GM21786 (cell line): ENCODE results near the gene SIRT1.
A peak's percentile ranks its signal among the peaks of the same experiment; 100 is the strongest.
"Not testable (repeated sequence)": the region's sequence is repeated elsewhere in the genome, so short reads cannot be mapped to it uniquely, and the experiment has no call there.

ENCODE experiments used
- ATAC-seq: cut with Tn5 transposase; IDR thresholded peaks from one replicate; pipeline ENCODE4 v1.9.1; 2021; ENCODE audit not compliant: unreplicated experiment

SIRT1 gene

GRCh38 chr10:67875340-67876238 lies 8.9 kb upstream of the SIRT1 start:
- no peak for ATAC-seq

DNA sequence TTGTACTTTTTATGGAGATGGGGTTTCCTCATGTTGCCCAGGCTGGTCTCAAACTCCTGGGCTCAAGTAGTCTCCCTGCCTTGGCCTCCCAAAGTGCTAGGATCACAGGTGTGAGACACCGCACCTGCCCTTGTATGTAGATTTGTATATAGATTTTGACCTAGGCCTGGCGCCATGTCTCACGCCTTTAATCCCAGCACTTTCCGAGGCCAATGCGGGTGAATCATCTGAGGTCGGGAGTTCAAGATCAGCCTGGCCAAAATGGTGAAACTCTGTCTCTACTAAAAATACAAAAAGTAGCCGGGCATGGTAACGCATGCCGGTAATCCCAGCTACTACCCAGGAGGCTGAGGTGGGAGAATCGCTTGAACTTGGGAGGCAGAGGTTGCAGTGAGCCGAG lies 7.0 kb upstream of the SIRT1 start:
- ATAC-seq, result not testable (repeated sequence)

DNA sequence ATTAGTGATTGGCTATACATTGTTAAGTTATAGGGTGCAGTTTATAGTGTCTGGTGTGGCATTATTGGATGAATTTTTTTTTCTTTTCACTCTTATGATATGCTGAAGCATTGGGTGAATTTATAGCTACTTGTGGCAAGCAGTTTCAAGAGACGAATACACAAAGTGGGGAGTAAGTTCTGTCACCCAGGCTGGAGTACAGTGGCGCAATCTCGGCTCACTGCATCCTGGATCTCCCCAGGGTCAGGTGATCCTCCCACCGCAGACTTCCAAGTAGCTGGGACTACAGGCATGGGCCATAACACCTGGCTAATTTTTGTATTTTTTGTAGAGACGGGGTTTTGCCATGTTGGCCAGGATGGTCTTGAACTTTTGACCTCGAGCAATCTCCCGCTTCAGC lies 6.3 kb upstream of the SIRT1 start:
- ATAC-seq, result no peak

GRCh38 chr10:67883710-67884312 lies 645 bp upstream of the SIRT1 start:
- no peak for ATAC-seq

DNA sequence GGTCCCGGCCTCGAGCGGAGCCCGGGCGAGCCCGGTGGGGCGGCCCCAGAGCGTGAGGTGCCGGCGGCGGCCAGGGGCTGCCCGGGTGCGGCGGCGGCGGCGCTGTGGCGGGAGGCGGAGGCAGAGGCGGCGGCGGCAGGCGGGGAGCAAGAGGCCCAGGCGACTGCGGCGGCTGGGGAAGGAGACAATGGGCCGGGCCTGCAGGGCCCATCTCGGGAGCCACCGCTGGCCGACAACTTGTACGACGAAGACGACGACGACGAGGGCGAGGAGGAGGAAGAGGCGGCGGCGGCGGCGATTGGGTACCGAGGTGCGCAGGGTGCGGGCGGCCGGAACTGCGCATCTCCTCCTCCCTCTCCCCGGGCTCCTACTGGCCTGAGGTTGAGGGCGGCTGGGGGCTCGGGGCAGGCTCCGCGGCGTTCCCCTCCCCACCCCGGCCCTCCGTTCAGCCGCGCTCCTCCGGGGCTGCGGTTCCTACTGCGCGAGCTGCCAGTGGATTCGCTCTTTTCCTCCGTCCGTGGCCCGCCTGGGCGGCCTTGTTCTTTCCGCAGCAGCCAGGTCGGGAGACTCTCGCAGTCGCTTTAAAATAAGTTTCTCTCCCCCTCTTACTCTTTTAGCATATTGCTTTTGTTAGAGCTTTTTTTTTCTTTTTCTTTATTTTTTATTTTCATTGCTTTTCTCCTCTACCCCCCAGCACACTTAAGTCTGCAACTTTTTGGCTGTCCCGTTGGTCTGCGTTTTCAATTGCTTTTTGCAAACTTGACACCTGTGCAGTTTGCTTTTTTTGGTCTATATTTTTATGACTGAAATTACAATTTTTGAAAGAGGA lies 600 bp downstream of the SIRT1 start:
- peak; percentile 54 for ATAC-seq

- no peak for ATAC-seq
Observed at GRCh38 chr10:67893637-67894036, 9.2 kb downstream of the SIRT1 start.

- ATAC-seq, result no peak
Observed at GRCh38 chr10:67903581-67903980, 19.1 kb downstream of the SIRT1 start.

DNA sequence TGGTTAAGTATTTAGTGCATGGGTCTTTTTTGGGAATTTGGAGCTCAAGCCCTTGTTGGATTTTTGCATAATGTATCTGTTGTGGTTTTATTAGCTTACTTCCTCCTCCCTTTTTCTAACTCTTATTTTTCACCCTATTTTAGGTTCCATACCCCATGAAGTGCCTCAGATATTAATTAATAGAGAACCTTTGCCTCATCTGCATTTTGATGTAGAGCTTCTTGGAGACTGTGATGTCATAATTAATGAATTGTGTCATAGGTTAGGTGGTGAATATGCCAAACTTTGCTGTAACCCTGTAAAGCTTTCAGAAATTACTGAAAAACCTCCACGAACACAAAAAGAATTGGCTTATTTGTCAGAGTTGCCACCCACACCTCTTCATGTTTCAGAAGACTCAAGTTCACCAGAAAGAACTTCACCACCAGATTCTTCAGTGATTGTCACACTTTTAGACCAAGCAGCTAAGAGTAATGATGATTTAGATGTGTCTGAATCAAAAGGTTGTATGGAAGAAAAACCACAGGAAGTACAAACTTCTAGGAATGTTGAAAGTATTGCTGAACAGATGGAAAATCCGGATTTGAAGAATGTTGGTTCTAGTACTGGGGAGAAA lies 28.0 kb downstream of the SIRT1 start:
- ATAC-seq, result no peak

DNA sequence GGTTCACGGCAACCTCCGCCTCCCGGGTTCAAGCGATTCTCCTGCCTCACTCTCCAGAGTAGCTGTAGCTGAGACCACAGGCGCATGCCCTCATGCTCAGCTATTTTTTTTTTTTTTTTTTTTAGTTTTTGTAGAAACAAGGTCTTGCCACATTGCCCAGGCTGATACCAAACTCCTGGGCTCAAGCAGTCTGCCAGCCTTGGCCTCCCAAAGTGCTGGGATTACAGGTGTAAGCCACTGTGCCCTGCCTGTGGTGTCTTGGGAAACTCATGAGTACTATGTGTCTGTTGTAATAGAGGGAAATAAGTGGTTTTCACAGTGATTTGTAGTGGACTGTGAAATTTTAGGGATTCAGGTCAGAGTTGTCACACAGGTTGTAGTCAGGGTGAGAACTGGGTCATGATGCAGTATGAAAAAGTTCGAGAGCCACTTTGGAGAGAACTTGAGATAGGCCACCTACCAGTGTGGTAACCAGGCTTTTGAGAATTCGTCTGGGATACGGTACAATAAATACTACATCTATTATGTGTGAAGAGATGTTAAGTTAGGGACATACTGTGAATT lies 30.4 kb downstream of the SIRT1 start:
- ATAC-seq, result no peak

- no peak for ATAC-seq
Observed at GRCh38 chr10:67917169-67917568, 32.7 kb downstream of the SIRT1 start.

- ATAC-seq, result no peak
Observed at GRCh38 chr10:67917679-67918078, 33.2 kb downstream of the SIRT1 start.

DNA sequence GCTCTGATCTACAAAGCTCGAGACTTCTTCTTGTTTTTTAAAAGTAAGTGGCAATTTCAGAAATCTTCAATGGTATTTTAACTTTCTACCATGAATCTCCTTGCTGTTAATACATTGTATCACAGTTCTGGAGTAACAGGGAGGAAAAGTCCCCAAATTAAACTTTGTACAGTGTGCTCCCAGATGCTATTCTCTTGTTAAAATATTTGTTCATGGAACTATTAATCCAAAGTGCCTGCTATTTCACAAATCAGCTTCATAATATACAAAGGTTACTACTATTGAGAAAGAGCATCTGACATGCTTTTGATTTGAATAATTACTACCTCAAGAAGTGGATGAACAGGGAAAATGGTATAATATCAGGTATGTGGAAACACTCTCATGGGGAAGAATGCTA lies 36.6 kb downstream of the SIRT1 start:
- ATAC-seq, result no peak

DNA sequence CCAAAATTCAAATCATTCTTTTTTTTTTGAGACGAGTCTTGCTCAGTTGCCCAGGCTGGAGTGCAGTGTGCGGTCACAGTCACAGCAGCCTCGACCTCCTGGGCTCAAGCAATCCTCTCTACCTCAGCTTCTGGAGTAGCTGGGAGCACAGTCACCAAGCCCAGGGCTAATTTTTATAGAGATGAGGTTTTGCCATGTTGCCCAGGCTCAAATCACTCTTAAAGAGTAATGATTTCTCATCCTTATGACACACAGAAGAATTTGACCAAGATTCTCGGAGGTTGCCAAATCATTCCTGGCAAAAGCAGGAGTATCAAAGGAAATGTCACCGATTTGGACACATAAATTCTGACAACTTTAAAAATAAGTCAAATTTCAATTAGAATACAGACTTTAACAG lies 39.1 kb downstream of the SIRT1 start:
- no peak for ATAC-seq

DNA sequence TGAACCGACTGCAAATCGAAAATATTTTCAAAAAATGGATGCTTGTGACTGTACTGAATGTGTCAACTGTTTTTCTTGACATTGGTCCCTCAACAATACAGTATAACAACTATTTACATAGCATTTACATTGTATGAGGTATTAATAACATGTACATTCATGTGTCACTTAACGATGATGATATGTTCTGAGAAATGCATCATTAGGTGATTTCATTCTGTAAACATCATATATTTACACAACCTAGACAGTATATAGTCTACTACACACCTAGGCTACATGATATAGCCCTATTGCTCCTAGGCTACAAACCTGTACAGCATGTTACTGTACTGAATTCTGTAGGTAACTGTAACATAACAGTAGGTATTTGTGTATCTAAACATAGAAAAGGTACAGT lies 39.7 kb downstream of the SIRT1 start:
- ATAC-seq, result no peak

DNA sequence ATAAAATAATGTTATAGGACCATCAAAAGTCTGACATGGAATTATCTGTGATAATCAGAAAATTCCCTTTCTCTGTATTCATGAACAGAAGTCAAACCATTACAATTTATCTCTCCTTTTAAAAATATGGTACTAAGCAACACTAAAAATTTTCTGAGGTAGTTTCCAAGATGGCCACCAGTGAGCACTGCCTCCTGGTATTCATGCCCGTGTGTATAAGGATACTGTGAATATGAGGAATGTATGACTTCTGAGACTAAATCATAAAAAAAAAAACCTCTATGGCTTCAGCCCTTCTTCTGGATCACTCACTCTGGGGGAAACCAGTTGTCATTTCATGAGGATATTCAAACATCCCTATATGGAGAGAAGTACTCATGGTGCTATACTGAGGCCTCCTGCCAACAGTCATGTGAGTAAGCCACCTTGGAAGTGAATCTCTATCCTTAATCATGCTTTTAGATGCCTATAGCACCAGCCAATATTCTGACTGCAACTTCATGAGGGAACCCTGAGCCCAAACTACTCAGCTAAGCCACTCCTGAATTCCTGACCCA lies 41.1 kb downstream of the SIRT1 start:
- ATAC-seq, result no peak

GRCh38 chr10:67926951-67927350 lies 42.5 kb downstream of the SIRT1 start:
- no peak for ATAC-seq

- ATAC-seq, result no peak
Observed at GRCh38 chr10:67933199-67933598, 48.7 kb downstream of the SIRT1 start.

DNA sequence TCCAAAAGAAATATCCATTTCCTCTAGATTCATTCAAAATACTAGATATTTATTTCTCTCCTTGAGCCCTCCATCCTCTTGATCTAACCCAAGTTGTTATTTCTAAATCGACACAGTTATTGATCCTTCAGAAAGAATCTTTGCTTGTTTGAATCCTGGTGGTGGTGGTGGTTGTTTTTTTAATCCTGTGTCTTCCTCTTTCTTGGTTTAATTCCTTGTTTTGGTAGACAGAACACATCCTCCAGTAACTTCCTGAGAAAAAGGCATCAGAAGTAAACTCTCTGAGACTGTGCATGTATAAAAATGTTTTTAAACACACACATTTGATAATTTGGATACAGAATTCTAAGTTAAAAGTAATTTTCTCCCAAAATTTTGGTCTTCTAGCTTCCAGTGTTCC lies 49.9 kb downstream of the SIRT1 start:
- ATAC-seq, result no peak

DNA sequence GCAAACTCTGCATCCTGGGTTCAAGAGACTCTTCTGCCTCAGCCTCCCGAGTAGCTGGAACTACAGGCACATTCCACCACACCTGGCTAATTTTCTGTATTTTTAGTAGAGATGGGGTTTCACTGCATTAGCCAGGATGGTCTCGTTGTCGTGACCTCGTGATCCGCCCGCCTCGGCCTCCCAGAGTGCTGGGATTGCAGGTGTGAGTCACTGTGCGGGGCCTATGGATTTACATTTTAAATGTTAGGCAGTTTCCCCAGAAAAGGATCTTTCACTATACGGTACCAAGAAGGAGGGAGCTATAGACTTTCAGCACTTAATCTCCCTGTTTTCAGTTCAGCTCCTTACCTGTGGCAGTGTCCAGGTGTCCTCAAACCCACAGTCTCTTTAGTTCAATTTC lies 50.8 kb downstream of the SIRT1 start:
- no peak for ATAC-seq

DNA sequence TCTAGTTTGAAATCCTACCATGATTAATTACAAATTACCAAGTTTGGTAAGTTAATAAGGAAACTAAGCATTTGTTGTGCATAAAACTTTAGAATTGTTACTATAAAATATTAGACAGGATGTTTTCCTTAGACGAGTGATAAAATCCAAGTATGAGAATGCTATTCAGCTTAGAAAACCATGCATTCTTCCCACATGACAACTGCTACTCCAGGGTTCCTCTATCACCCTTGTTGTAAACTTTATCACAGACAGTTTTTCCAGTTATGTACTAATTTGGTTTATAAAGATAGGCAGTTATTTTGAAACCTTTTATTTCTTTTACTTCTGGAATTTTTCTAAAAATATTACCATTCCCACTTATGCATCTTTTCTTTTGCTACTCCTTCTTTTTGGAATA lies 52.0 kb downstream of the SIRT1 start:
- no peak for ATAC-seq

DNA sequence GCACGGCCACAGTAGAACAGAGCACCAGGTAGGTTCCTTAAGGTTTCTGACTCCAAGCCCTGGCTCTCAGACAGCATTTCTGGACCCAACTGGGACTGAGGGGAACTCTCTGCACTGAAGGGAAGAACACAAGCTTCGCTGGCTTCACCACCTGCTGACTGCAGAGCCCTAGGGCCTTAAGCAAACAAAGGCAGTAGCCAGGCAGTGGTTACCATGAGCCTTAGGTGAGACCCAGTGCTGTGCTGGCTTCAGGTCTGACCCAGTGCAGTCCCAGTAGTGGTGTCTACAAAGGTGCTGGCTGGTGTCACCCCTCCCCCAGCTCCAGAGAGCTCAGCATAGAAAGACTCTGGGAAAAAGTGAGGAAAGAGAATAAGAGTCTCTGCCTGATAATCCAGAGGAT lies 59.5 kb downstream of the SIRT1 start:
- no peak for ATAC-seq
